Measurements from ENCODE around the gene A2M.

Gene A2M

DNA sequence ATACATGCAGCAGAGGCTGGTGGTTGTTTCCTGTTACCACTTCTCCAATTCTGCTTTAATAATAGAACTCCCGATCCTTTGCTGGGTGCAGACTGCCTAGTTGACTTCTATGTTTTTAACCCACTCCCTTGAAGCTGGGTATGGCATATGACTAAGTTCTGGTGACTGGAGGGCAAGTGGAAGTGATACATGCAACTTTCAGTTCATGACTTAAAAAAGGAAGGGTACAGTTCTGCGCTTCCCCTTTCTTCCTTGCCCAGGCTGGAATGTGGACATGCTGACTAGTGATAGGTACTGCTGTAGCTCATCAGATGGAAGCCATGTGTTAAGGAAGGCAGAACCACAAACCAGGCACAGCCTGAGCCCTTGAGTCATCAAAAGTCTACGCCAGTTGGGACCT is 2.4 kb upstream of the A2M start (continued):
- TF ChIP-seq ZNF416 (tag by site-specific recombination; IDR thresholded peaks at IDR 0.05) = no peak
- no peak for TF ChIP-seq ZNF341 (tag by site-specific recombination; IDR thresholded peaks at IDR 0.05; ENCODE audit: low read depth)
- TF ChIP-seq ZNF335 (tag by site-specific recombination; conservative IDR thresholded peaks at IDR 0.05) = no peak
- no peak for TF ChIP-seq ZSCAN23 (tag by site-specific recombination; IDR thresholded peaks at IDR 0.05)
- TF ChIP-seq, protein P1, sequence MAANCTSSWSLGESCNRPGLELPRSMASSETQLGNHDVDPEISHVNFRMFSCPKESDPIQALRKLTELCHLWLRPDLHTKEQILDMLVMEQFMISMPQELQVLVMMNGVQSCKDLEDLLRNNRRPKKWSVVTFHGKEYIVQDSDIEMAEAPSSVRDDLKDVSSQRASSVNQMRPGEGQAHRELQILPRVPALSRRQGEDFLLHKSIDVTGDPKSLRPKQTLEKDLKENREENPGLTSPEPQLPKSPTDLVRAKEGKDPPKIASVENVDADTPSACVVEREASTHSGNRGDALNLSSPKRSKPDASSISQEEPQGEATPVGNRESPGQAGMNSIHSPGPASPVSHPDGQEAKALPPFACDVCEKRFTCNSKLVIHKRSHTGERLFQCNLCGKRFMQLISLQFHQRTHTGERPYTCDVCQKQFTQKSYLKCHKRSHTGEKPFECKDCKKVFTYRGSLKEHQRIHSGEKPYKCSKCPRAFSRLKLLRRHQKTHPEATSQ (tag by site-specific recombination; IDR thresholded peaks at IDR 0.05) = no peak

DNA sequence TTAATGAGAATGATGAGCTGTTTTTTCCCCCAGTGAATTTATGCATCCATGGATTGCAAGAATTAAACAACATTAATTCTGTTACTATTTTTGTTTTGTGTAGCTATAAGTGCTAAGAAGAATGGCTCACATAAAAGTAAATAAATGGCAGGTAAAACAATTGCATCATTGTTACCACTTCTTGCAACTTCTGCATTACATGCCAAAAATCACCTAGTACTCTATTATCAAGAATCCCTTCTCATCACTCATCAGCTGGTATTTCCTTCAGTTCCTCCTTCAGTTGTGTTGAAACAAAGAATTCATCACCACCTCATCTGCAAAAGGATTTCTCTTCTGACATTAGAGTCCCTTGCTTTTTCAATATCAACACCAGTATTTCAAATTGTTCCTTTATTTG is 773 bp downstream of the A2M start:
- Histone ChIP-seq H3K4me3 (ENCODE audit: low read depth, low read length) (no peak overlapping the region), H3K36me3 (ENCODE audit: control insufficient read depth in 2 of 2, insufficient read depth in 1 of 2, low read length in 2 of 2) (no peaks in the 10 kb centered on the region), H3K4me1 (ENCODE audit: control insufficient read depth, insufficient read depth, low read length) (no peaks in the 10 kb centered on the region), H3K9me3 (ENCODE audit: control insufficient read depth, insufficient read depth, low read depth, low read length) (no peaks in the 10 kb centered on the region), H3K27ac (ENCODE audit: extremely low read depth, low read depth, low read length) (no peak overlapping the region)
- CTCF ChIA-PET = no interaction called here
- POLR2A ChIA-PET = no interaction called here
- TF ChIP-seq RBAK (tag by site-specific recombination; IDR thresholded peaks at IDR 0.05) = no peak
- no peak for TF ChIP-seq ZNF140 (tag by site-specific recombination; IDR thresholded peaks at IDR 0.05)

GRCh38 chr12:9113987-9114309 is 1.8 kb downstream of the A2M start:
- no peak for TF ChIP-seq KLF9 (tag by site-specific recombination; IDR thresholded peaks at IDR 0.05; ENCODE audit: low read depth)
- TF ChIP-seq ZNF366 (tag by site-specific recombination; conservative IDR thresholded peaks at IDR 0.05) = no peak
- TF ChIP-seq TCF7L2 (IDR thresholded peaks at IDR 0.05; ENCODE audit: borderline replicate concordance, low read depth, low read length) = no peak
- no peak for TF ChIP-seq ZNF16 (tag by site-specific recombination; IDR thresholded peaks at IDR 0.05; ENCODE audit: low read depth)
- no peak for TF ChIP-seq ZNF600 (tag by site-specific recombination; IDR thresholded peaks at IDR 0.05)
- TF ChIP-seq, protein P2, sequence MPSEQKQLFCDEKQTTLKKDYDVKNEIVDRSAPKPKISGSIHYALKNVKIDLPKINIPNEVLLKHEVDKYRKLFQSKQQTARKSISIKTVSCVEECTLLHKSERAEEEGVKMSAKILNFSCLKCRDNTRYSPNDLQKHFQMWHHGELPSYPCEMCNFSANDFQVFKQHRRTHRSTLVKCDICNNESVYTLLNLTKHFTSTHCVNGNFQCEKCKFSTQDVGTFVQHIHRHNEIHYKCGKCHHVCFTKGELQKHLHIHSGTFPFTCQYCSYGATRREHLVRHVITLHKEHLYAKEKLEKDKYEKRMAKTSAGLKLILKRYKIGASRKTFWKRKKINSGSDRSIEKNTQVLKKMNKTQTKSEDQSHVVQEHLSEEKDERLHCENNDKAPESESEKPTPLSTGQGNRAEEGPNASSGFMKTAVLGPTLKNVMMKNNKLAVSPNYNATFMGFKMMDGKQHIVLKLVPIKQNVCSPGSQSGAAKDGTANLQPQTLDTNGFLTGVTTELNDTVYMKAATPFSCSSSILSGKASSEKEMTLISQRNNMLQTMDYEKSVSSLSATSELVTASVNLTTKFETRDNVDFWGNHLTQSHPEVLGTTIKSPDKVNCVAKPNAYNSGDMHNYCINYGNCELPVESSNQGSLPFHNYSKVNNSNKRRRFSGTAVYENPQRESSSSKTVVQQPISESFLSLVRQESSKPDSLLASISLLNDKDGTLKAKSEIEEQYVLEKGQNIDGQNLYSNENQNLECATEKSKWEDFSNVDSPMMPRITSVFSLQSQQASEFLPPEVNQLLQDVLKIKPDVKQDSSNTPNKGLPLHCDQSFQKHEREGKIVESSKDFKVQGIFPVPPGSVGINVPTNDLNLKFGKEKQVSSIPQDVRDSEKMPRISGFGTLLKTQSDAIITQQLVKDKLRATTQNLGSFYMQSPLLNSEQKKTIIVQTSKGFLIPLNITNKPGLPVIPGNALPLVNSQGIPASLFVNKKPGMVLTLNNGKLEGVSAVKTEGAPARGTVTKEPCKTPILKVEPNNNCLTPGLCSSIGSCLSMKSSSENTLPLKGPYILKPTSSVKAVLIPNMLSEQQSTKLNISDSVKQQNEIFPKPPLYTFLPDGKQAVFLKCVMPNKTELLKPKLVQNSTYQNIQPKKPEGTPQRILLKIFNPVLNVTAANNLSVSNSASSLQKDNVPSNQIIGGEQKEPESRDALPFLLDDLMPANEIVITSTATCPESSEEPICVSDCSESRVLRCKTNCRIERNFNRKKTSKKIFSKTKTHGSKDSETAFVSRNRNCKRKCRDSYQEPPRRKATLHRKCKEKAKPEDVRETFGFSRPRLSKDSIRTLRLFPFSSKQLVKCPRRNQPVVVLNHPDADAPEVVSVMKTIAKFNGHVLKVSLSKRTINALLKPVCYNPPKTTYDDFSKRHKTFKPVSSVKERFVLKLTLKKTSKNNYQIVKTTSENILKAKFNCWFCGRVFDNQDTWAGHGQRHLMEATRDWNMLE (tag by site-specific recombination; conservative IDR thresholded peaks at IDR 0.05; ENCODE audit: low read depth) = no peak
- TF ChIP-seq TSHZ1 (tag by site-specific recombination; IDR thresholded peaks at IDR 0.05; ENCODE audit: borderline replicate concordance) = no peak
- no peak for TF ChIP-seq ZNF791 (tag by site-specific recombination; IDR thresholded peaks at IDR 0.05)
- no peak for TF ChIP-seq ZNF184 (tag by site-specific recombination; IDR thresholded peaks at IDR 0.05)
- ChIA-PET POLR2A (no interaction called here), CTCF (no interaction called here)
- no peak overlapping the region for H3K27ac ChIP-seq (ENCODE audit: extremely low read depth, low read depth, low read length)
- H3K36me3 ChIP-seq (ENCODE audit: control insufficient read depth in 2 of 2, insufficient read depth in 1 of 2, low read length in 2 of 2) = no peaks in the 10 kb centered on the region
- H3K4me1 ChIP-seq (ENCODE audit: control insufficient read depth, insufficient read depth, low read length) = no peaks in the 10 kb centered on the region
- H3K9me3 ChIP-seq (ENCODE audit: control insufficient read depth, insufficient read depth, low read depth, low read length) = no peaks in the 10 kb centered on the region
- H3K4me3 ChIP-seq (ENCODE audit: low read depth, low read length) = no peak overlapping the region

Data from HEK293 (cell line).